HG02610 (cell line): Measurements from ENCODE around the gene MYBBP1A.

Experiments
- ATAC-seq: cut with Tn5 transposase; IDR thresholded peaks from one replicate; pipeline ENCODE4 v1.9.1; 2021; ENCODE audit warnings: mild to moderate bottlenecking, moderate library complexity; ENCODE audit not compliant: unreplicated experiment

The MYBBP1A gene

DNA sequence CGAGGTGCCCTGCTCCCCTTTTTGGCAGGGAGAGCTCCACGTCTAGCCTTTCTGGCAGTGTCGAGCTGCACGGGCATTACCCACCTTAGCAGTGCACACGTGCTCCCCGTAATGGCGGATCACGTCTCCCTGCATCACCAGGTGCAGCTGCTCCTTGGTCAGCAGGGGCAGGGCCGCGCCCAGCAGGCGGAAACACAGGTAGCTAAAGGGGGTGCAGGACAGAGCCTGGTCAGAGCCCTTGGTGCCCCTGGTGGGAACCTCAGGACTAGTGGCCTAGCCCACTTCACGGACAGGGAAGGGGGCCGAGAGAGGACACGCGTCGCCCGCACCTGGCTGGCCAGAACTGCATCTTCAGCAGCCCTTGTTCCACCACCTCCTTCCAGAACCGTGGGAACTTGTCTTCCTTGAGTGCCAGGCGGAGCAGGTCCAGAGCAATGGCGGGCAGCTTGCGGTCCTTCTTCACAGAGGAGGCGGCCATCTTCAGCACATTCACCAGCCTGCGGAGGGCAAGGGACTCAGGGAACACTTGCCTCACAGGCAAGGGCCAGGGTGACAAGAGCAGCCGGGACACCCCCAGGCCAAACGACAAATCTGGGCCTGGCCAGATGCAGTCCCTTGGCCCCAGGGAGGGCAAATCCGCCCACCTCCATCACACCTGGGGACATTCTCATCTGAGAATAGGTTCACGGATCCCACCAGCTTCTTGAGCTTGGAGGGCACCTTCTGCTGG lies 3.2 kb downstream of the MYBBP1A start:
- no peak for ATAC-seq

DNA sequence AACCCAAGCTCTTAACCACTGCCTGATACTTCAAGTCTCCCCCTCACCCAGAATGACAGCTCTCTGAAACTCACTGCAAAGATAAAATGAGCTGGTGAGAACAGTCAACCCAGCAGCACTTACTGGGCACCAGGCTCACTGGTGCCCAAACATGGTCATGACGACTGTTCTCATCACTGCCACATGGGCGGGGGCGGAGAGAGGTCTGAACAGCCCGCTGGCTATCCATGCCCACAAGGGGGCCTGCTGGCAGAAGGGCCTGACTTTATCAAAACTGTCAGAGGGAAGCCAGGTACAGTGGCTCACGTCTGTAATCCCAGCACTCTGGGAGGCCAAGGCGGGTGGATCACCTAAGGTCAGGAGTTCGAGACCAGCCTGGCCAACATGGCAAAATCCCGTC lies 4.0 kb downstream of the MYBBP1A start:
- no peak for ATAC-seq

DNA sequence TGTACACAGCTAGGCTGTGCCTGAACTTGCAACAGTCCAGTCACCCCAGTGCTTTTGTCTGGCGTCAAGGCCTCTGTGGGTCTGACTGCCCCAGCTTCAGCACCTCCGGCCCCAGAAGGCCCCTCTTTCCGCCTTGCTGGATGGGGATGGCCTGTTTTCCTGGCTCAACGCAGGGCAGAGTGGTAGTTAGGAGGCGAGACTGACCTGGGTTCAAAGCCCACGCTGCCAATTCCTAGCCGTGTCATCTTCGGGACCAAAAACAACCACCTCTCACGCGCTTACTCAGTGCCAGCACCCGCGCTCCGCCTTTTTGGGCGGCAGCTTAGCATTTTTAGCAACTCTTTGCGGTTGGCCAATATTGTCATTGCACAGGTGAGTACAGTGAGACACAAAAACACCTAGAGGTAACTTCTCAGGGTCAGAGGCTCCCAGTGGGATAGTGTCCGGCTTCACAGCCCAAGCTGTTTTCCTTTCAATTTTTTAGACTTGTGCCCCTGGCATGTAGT lies 4.6 kb downstream of the MYBBP1A start:
- ATAC-seq = no peak

DNA sequence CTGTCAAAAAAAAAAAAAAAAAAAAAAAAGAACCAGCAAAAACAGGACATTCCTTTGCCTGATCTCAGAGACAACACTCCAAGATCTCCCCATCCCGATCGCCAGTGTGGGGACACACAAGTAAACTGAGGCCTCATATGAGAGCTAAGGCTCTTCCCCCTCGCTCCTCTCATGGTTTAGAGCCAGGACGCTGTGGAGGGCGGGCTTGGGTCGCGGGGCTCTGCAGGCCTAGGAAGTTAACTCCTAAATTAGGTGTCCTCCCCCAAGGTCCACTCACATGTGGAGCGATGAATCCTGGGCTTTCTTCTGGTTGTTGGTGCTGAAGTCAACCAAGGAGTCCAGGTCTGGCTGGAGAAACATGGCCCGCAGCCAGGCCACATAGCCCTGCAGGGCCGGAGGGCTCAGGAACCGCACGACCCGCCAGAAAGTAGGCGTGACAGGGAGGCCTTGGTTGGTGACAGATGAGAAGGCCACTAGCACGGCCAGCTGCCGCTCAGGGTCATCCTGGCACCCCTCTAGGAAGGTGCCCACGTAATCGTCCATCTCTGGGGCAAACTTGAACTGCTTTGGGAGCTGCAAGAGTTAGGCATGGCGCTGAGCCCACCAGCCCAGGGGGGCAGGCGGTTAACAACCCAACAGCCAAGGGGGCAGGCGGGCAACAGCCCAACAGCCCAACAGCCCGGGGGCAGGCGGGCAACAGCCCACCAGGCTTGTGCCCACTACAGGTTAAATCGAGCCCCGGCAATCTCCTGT lies 5.2 kb downstream of the MYBBP1A start:
- ATAC-seq = no peak

DNA sequence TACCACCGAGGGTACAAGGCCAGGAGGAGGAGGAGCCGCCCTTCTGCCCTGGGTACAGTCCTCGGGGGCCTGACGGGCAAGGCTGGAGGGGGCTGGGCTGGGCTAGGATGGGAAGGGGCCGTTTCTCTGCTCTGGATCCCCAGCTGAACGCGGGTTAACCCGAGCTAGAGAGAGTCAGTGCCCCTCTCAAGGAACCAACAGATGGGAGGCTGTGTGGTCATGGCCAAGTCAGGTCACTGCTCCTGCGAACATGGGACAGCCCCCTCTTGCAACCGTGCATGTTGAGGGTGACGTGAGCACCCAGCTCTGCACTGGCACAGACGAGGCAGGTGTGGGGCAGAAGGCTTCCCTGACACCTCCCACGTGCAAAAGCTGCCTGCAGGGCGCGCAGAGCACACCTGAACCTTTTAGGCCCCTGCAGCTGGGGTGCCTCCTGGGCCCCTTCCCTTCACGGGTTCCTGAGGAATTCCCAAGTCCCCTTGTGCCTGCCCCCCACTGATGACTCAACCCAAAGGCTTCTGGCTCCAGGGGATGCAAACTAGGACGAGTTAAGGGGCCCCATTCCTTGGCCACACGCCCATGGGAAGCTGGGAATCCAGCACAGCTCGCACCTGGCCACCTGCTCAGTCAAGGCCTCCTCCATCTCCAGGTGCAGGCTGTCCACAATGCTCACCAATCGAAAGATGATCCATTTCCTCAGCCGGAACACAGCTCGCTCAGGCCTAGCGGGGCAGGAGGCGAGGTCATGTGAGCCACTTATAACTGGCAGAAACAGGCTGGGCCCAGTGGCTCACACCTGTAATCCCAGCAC lies 6.3 kb downstream of the MYBBP1A start:
- ATAC-seq = no peak

DNA sequence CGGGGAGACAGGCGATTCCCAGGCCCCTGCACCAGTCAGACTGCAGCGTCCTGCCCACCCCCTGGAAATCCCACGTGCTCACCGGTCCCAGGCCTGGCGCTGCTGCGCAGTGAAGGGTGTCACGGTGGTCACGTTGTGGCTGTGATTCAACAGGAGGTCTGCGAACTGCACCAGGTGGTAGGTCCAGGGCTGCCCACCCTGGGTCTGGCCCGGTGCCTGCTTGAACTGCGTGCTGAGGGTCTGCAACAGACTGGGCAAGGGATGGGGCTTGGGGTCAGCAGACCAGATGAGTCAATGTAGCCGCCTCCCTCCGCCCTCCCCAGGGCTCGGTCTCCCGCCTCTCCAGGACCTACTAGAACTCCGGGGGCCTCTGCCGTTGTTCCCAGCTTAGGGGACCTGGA lies 7.1 kb downstream of the MYBBP1A start:
- ATAC-seq = no peak

DNA sequence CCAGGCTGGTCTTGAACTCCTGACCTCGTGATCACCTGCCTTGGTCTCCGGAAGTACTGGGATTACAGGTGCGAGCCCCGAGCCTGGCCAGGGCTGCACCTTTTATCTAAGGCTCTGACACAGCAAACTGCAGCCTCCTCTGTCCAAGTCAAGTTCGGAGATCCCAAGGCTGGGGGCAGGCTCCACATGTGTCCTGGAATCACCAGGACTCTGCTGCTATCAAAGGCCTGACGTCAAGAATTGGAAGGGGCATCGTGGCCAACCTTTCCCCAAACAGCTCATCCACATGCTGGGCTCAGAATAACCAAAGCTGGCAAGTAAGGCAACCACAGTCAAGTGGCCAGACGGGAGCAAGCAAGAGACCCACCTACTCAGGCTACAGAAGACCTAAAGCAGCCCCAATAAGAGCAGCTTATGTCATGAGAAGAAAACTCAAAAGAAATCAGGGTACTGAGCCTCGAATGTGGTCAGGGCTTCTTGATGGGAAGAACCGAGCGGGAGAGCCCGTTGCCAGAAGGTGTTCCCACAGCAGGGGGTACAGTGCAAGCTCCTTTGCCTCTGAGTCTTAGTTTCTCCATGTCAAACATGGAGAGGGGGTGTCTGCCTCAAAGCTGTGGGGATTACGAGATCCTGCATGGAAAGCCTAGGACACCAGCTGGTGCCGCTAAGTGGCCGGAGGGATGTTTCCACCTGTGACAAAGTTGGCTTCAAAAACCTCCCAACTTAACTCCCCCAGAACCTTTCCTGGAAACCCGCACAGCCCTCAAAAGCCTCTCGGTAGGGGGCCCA lies 7.9 kb downstream of the MYBBP1A start:
- ATAC-seq = no peak

DNA sequence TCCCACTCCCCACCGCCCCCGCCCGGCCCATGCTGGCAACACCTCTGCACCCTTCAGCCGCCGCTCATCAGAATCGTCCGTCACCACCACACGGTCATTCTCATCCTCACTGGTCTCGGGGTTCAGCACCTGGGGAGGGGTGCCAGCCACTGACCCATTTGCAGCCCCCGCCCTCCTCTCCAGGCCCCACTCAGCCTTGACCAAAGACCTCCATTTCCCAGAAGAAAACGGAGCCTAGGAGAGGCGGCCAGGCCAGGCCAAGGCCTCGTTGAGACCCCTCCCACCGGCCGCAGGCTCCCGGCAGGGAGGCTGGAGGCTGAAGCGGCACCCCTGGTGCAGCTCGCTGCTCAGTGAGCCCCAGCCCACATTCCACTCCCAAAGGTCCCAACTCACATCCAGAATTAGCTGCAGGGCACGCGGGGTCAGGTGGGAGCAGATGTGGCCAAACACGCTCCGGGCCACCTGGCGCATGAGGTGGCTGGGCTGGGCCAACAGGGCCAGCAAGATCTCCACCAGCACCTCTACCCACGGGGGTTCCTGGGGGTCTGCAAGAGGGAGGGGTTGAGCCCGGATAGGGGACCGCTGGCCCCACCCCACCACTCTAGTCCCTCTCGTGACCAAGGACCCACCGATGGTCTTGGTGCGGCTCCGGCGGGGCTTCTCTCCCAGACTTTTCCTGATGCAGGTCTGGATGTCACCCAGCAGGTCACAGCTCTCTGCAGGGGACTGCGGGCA lies 9.8 kb downstream of the MYBBP1A start:
- ATAC-seq = no peak

DNA sequence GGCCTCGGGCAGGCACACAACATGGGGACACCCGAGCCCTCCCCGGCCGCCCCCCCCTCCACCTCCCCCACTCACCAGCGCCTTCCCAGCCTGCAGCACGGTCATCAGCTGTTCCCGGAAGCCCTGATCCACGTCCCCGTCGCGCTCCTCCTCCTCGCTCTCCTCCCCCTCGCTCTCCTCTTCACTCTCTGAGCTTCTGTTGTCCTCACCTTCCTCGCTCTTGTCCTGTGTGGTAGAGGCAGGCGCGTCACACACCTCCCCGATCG lies 10.3 kb downstream of the MYBBP1A start:
- no peak for ATAC-seq

DNA sequence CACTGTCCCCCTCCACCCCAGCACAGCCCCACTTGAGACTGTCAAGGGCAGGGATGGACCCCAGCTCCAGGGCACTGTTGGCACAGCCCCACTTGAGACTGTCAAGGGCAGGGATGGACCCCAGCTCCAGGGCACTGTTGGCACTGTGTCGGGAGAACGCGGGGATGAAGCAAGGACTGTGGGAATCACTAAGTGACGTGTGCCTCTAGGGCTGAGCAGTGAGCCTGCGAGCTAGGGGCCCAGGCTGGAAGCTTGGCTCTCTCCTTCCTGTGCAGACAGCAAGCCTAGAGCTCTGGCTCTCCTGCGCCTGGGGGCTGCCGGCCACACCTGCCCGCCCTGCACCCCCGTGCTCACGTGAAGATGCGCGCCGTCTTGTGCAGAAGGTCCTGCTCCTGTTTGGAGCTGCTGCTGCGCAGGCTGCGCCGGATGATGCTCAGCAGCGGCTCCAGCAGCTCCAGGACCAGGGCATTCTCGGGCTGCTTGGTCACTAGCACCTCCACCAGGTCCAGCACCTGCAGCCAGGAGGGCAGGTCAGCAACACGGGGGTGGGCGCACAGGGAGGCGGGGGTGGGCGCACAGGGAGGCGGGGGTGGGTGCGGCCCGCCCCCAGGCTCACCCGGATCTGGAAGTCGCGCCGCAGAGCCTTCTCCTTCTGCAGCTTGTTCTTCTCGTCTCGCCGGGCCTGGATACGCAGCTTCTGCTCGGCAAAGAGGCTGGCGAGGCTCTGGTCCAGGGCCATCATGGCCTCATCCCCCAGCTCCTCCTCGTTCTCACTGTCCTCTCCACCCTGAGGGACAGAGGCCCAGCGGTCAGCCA lies 10.8 kb downstream of the MYBBP1A start:
- ATAC-seq = no peak

DNA sequence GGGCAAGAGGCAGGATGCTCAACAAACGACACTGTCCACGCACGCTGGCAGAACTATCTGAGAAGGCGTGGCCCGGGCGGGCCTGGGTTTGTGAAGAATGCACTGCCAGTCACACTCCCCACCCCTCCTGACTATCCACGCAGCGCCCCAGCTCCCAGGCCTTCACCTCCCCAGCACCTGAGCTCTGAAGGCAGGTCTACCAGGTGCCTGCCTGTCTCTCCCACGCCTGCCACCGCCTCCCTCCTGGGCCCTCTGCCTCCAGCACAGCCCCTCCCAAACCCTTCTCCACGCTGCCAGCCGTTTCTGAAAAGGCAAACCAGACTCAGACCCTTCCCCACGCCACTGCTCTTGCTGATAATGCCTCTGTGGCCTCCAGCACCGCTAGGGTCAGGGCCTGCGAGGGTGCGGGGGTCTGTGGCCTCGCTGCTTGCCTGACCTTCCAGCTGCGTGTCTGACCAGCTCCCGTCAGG lies 11.6 kb downstream of the MYBBP1A start:
- ATAC-seq = no peak

DNA sequence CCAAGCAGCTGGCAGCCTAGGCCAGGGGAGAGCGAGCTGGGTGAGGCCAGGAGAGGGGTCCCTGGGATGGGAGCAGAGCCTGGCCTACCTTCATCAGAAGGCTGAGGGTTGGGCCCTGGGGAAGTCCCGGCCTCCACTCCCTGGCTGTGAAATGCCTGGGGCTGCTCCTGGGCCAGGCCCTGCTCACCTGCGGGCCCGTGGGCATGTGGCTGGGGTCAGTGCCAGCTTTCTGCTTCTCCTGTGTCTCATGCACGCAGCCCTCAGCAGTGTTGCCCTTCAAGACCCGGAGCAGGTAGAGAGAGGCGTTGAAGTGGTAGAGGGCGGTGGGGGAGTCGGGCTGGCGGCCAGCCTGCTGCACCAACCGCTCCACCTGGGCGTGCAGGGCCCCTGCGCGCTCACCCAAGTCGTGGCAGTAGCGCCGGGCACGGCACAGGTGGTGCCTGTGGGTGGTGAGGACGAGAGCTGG lies 12.4 kb downstream of the MYBBP1A start:
- ATAC-seq = no peak

DNA sequence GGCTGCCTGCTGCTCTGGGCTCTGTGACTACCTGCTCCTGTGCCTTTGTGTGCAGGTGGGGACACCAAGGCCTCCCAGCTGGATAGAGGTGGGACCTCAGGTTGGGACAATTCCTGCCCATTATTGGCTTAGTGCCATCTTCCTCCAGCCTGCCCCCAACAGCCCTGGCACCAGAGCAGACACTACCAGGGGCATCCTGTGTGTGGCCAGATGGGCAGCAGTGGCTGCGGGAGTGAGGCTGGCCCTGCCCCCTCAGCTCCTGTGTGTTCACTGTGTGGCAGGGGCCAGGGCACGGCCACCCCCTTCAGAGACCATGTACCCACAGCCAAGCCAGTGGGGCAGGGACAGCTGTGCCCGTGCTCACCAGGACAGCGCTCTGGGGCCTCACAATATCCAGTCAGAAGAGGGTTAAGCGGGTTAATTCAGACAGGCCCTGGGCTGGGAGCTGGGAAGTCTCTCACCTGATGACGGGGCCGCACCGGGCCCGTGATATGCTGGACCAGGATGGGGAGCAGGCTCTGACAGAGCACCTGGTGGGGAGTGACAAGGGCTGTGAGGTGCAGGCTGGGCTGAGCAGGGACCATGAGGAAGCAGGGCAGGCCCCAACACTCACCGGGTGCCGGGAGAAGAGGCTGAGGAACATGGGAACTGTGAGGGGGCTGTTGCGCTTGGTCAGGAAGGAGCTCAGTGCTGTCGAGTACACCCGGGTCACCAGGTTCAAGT lies 13.0 kb downstream of the MYBBP1A start:
- ATAC-seq = no peak

DNA sequence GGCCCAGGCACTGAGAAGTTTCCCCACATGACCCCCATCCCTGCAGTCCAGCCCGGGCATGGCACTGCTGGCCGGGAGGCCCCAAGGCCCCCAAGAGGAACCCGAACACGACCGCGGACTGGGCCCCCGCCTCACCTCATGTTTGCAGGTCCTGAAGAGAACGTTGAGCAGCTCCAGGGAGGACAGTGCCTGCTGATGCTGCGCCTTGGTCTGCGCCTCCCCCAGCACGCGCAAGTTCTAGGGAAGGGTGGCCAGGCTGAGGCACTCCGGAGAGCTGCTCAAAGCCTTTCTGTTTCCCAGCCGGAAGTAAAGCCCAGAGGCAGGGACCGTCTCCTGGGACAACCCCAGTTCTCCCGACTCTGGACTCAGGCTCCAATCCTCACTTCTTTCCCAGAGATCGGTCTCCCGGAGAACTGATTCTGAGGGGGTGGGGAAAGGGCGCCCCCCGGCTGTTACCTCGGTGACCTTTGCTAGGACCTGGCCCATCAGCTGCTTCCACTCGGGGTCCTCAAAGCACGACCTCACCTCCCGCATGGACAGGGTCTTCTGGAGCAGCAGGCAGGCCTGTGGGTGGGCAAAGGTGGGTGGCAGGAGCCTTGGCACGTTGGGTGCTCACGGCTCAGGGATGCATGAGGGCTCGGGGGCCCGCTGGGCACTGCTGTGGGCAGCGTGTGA lies 13.7 kb downstream of the MYBBP1A start:
- ATAC-seq = no peak

DNA sequence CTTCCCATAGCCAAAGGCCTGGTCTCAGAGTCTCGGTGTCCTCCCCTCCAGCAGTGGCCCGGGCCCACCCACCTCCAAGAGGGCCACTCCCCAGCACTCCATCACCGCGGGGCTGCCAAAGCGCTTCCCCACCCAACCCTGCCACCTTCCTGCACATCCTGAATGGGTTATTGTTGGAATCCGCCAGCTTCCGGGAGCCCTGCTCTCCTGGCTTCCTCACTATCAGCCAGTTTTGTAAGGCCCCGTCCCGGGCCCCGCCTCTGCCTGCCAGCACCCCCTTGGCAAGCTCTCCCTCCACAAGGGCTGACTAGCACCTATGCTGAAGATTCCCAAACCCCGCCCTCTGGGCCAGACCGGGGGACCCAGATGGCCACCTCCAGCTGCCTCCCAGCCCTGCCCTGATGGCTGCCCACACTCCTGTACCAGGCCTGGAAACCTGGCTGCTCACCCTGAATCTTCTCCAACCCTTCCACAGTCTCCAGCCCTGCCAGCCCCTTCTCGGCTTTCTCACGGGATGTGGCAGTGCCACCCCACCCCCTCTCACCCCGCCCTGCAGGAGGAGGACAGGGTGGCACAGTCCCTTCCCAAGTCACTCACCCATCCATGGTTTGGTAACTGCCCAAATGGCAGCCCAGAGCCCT lies 14.4 kb downstream of the MYBBP1A start:
- ATAC-seq = no peak

DNA sequence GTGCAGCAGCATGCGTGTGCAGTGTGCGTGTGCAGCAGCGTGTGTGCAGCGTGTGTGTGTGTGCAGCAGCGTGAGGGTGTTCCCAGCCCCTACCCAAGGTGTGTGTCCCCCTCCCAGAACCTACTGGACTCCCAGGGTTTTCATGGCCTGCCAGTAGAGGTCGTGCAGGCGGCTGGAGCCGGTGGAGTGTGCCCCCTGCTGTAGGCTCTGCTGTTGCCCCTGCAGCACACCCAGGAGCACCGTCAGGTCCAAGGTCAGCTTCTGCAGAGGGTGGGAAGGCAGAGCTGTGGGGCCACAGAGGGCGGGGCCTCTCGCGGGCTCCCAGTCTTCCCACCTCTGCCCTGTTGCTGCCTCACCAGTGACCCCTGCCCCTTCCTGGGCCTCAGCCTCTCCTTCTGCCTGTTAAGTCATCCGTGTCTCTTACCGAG lies 14.9 kb downstream of the MYBBP1A start:
- ATAC-seq = no peak

DNA sequence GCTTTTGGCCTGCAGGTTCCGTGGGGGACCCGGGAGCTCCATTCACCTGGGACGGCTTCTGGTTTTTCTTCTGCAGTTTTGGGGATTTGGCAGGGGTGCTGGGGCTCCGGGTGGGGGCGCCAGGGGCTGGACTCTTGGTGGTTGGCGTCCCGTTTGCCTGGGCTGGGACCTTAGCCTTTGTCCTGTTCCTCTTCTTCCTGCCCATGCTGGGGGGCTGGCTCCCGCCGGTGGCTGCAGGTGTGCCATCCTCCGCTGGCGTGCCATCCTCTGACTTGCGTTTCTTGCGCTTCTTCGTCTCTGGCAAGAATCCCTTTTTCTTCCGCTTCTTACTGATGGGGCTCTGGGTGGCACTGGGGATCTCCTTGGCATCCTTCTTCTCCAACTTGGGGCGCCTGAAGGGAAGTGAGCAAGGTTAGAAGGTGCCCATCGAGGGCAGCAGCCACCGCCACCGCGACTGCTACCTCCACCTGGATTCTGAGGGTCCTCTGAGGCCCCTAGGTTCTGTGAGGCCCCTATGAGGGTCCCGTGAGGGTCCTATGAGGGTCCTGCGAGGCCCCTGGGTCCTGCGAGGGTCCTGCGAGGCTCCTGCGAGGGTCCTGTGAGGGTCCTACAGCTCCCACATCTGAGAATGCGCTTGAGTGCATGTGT lies 15.5 kb downstream of the MYBBP1A start:
- no peak for ATAC-seq
